HCT116 (cell line): ENCODE data around the gene RPS10. TPM values are rescaled to one million over a fixed set of nuclear protein-coding genes. Genes with fewer than 3 reads are reported as not detected.
A peak's percentile ranks its signal among the peaks of the same experiment; 100 is the strongest.

Source experiments
- ATAC-seq: fragments of 200-7000 bp; cut with Tn5 transposase; 2 replicates; pipeline ENCODE4 v1.9.1; 2020; ENCODE audit warnings: mild to moderate bottlenecking, moderate library complexity
- BruUV-seq: library from RNA; stranded (reverse); fragments of 400-500 nt; replicated peaks from 2 replicates; lab custom pipeline; 2021; lab: Mats Ljungman, UMichigan
- CTCF ChIA-PET: fragments of 300-600 bp; sonication (Branson Sonifier 250); formaldehyde crosslinking; loops from one replicate; lab custom pipeline; 2021; ENCODE audit warnings: antibody characterized with exemption; lab: Charles Lee
- POLR2A ChIA-PET: fragments of 300-600, 350-600 bp; sonication (Branson Sonifier 250); formaldehyde crosslinking; loops from one replicate; lab custom pipeline; 2021; ENCODE audit warnings: antibody characterized with exemption; lab: Charles Lee
- RAD21 ChIA-PET, 2 experiments: fragments of 300-600 bp; sonication (Branson Sonifier 250); formaldehyde crosslinking; loops; one replicate each; lab custom pipeline; 2023; ENCODE audit warnings: low total read pairs in 2 of 2; ENCODE audit not compliant: uncharacterized antibody in 2 of 2, unreplicated experiment in 2 of 2, low non-redundant PET in 1 of 2; lab: Charles Lee
- DNase-seq: peaks from one replicate; pipeline ENCODE4 v3.0.0-alpha.2; 2010; ENCODE audit warnings: low read depth, low spot score
- H2AFZ ChIP-seq: fragments of 200-600 bp; shearing (Covaris generic), sonication (generic); 2 replicates; pipeline ENCODE4 v1.6.1; 2017; ENCODE audit warnings: low read depth, mixed run types, mixed read lengths, antibody characterized with exemption, low read length; ENCODE audit not compliant: poor library complexity, severe bottlenecking
- H3K27ac ChIP-seq: 2 replicates; pipeline ENCODE4 v1.5.1; 2012; ENCODE audit warnings: low read depth, low read length
- H3K27me3 ChIP-seq: fragments of 200-600 bp; sonication (generic); 2 replicates; pipeline ENCODE4 v1.6.1; 2016; ENCODE audit warnings: mixed run types, low read length, mixed read lengths; ENCODE audit not compliant: insufficient read depth
- H3K36me3 ChIP-seq, 2 experiments: fragments of 200-500 bp in 1 of 2; fragments of 200-600 bp in 1 of 2; sonication (Bioruptor generic) in 1 of 2; sonication (generic) in 1 of 2; 2 replicates each; pipeline versions ENCODE4 v1.5.1 to v1.6.1; 2014 to 2016; ENCODE audit warnings: low read length in 2 of 2, inconsistent platforms in 1 of 2, mixed read lengths in 1 of 2, mixed run types in 1 of 2; ENCODE audit not compliant: insufficient read depth in 2 of 2, control insufficient read depth in 1 of 2
- H3K4me1 ChIP-seq, 2 experiments: fragments of 200-600 bp in 1 of 2; sonication (generic) in 1 of 2; 2 replicates each; pipeline versions ENCODE4 v1.5.1 to v1.6.1; 2012 to 2017; ENCODE audit warnings: low read length in 2 of 2, inconsistent platforms in 1 of 2, mild to moderate bottlenecking in 1 of 2, mixed read lengths in 1 of 2, mixed run types in 1 of 2, moderate library complexity in 1 of 2; ENCODE audit not compliant: insufficient read depth in 2 of 2, control insufficient read depth in 1 of 2
- H3K4me2 ChIP-seq: fragments of 200-600 bp; sonication (generic); 2 replicates; pipeline ENCODE4 v1.6.1; 2017; ENCODE audit warnings: mixed run types, low read length, mixed read lengths
- H3K4me3 ChIP-seq, 2 experiments: fragments of 200-600 bp in 1 of 2; sonication (generic) in 1 of 2; replicated peaks in 1 of 2; 2 replicates each; pipeline ENCODE4 v1.5.1; 2011 to 2016; ENCODE audit warnings: low read length in 2 of 2, control low read depth in 1 of 2, low read depth in 1 of 2, mild to moderate bottlenecking in 1 of 2, mixed read lengths in 1 of 2, mixed run types in 1 of 2
- H3K79me2 ChIP-seq: fragments of 200-600 bp; sonication (generic); 2 replicates; pipeline ENCODE4 v1.6.1; 2017; ENCODE audit warnings: mild to moderate bottlenecking, mixed run types, low read length, moderate library complexity, mixed read lengths; ENCODE audit not compliant: insufficient read depth
- H3K9ac ChIP-seq: fragments of 200-600 bp; sonication (generic); 2 replicates; pipeline ENCODE4 v1.6.1; 2016; ENCODE audit warnings: low read length, mixed read lengths
- H3K9me2 ChIP-seq: fragments of 200-600 bp; sonication (generic), shearing (Covaris generic); 2 replicates; pipeline ENCODE4 v1.6.1; 2017; ENCODE audit warnings: mixed run types, mild to moderate bottlenecking, moderate library complexity; ENCODE audit not compliant: insufficient read depth
- H3K9me3 ChIP-seq, 2 experiments: fragments of 200-500 bp in 1 of 2; fragments of 200-600 bp in 1 of 2; sonication (Bioruptor generic) in 1 of 2; sonication (generic) in 1 of 2; 2 replicates each; pipeline ENCODE4 v1.6.1; 2014 to 2017; ENCODE audit warnings: low read length in 2 of 2, mixed read lengths in 2 of 2, inconsistent platforms in 1 of 2, low read depth in 1 of 2, mild to moderate bottlenecking in 1 of 2, mixed run types in 1 of 2, moderate library complexity in 1 of 2; ENCODE audit not compliant: control insufficient read depth in 1 of 2, insufficient read depth in 1 of 2
- H4K20me1 ChIP-seq: fragments of 200-600 bp; sonication (generic), shearing (Covaris generic); 2 replicates; pipeline ENCODE4 v1.6.1; 2017; ENCODE audit warnings: mixed run types, mild to moderate bottlenecking, moderate library complexity; ENCODE audit not compliant: insufficient read depth
- ATF3 ChIP-seq: IDR thresholded peaks from 2 replicates; pipeline ENCODE4 v1.6.1; 2012
- CBX3 ChIP-seq: IDR thresholded peaks from 2 replicates; pipeline ENCODE4 v1.6.1; 2012; ENCODE audit warnings: low read depth
- CEBPB ChIP-seq: IDR thresholded peaks from 2 replicates; pipeline ENCODE4 v1.6.1; 2012; ENCODE audit warnings: low read depth
- CTCF ChIP-seq, 3 experiments: fragments of 200-600 bp in 1 of 3; sonication (generic) in 1 of 3; IDR thresholded peaks in 2 of 3; conservative IDR thresholded peaks in 1 of 3; 2 replicates each; pipeline ENCODE4 v1.5.1; 2012 to 2017; ENCODE audit warnings: low read depth in 2 of 3, low read length in 2 of 3, antibody characterized with exemption in 1 of 3, borderline replicate concordance in 1 of 3, control low read depth in 1 of 3, mild to moderate bottlenecking in 1 of 3, mixed read lengths in 1 of 3, mixed run types in 1 of 3, moderate library complexity in 1 of 3; ENCODE audit not compliant: insufficient read depth in 1 of 3
- ELF1 ChIP-seq: IDR thresholded peaks from 2 replicates; pipeline ENCODE4 v1.6.1; 2012; ENCODE audit warnings: low read depth, borderline replicate concordance
- EZH2 ChIP-seq: fragments of 200-600 bp; sonication (generic); IDR thresholded peaks from 2 replicates; pipeline ENCODE4 v1.6.1; 2017; ENCODE audit warnings: antibody characterized with exemption, mixed run types
- EZH2phosphoT487 ChIP-seq: fragments of 200-600 bp; IDR thresholded peaks from 2 replicates; pipeline ENCODE4 v1.6.1; 2018; ENCODE audit warnings: antibody characterized with exemption, borderline replicate concordance
- POLR2A ChIP-seq: IDR thresholded peaks from 2 replicates; pipeline ENCODE4 v1.7.0; 2011; ENCODE audit warnings: borderline replicate concordance; ENCODE audit not compliant: insufficient read depth, insufficient read length; ENCODE audit errors: extremely low read depth
- SP1 ChIP-seq: IDR thresholded peaks from 2 replicates; pipeline ENCODE4 v1.6.1; 2012; ENCODE audit warnings: low read depth
- YY1 ChIP-seq: IDR thresholded peaks from 2 replicates; pipeline ENCODE4 v1.6.1; 2011; ENCODE audit warnings: low read length, low read depth, moderate library complexity, mild to moderate bottlenecking; ENCODE audit not compliant: insufficient replicate concordance; ENCODE audit errors: extremely low read depth
- ZNF274 ChIP-seq: fragments of 200-500 bp; sonication (Bioruptor generic); IDR thresholded peaks from 2 replicates; pipeline ENCODE4 v1.6.1; 2014; ENCODE audit warnings: mild to moderate bottlenecking, low read depth, low read length, inconsistent platforms
- intact Hi-C: fragments of 100-400 bp; cut with micrococcal nuclease; formaldehyde crosslinking; loops from 2 replicates; pipeline ENCODE4 v1.10.0; 2022
- total RNA-seq: library from RNA; stranded (reverse); gene quantifications from one replicate; pipeline ENCODE4 v1.2.1, GENCODE V29; 2021; ENCODE audit not compliant: unreplicated experiment
- TF ChIP-seq, protein P1 (sequence below): IDR thresholded peaks from 2 replicates; pipeline ENCODE4 v1.6.1; 2012

RPS10 gene
- total RNA-seq, 1 experiment from 2014 or later = 1,863 TPM

GRCh38 chr6:34389034-34389433, 36.8 kb downstream of the RPS10 start:
- Histone ChIP-seq H3K9me2 (no peaks in the 10 kb centered on the region), H3K9ac (no peak overlapping the region), H2AFZ (no peak overlapping the region), H3K4me3 (no peak overlapping the region), H3K79me2 (peaks cover 83% of the 10 kb centered on the region), H3K36me3 (no peaks in the 10 kb centered on the region), H3K27me3 (no peaks in the 10 kb centered on the region), H4K20me1 (peaks cover 12% of the 10 kb centered on the region; the same call in 1 of the 2 replicates), H3K9me3 (no peaks in the 10 kb centered on the region), H3K4me2 (no peak overlapping the region), H3K27ac (no peak overlapping the region), H3K4me1 (peaks cover 21 to 34% of the 10 kb centered on the region in 2 experiments)
- BruUV-seq = TSS peak; percentile 6
- no peak for ATAC-seq
- DNase-seq = no peak
- RAD21 ChIA-PET = interaction anchor here in 1 of 2 experiments (1.1 kb wide), 1 partner anchor 193 kb away, joined by 3 read pairs; no protein-coding TSS in a partner anchor
- intact Hi-C loops = no loop called here
- TF ChIP-seq SP1 = no peak
- no peak for TF ChIP-seq EZH2
- TF ChIP-seq ATF3 = no peak
- no peak for TF ChIP-seq CTCF (IDR thresholded peaks at IDR 0.05 in 2 of 3, conservative IDR thresholded peaks at IDR 0.05 in 1 of 3; ENCODE audit: borderline replicate concordance in 1 of 3, insufficient read depth in 1 of 3, low read depth in 2 of 3, low read length in 2 of 3)
- no peak for TF ChIP-seq CEBPB
- TF ChIP-seq, protein P1, sequence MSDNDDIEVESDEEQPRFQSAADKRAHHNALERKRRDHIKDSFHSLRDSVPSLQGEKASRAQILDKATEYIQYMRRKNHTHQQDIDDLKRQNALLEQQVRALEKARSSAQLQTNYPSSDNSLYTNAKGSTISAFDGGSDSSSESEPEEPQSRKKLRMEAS = no peak
- no peak for TF ChIP-seq ELF1
- TF ChIP-seq YY1 = no peak
- TF ChIP-seq ZNF274 = no peak
- TF ChIP-seq POLR2A = no peak
- TF ChIP-seq EZH2phosphoT487 = no peak
- no peak for TF ChIP-seq CBX3
- POLR2A ChIA-PET = no interaction called here
- CTCF ChIA-PET = no interaction called here
